Loucy (cell line): ENCODE results near the gene SHC1.

ENCODE experiments used
- H2AFZ ChIP-seq: fragments of 200-600 bp; sonication (generic); 2 replicates; pipeline ENCODE4 v1.6.0; 2016; ENCODE audit warnings: antibody characterized with exemption, mild to moderate bottlenecking, low read length, moderate library complexity
- H3F3A ChIP-seq: fragments of 200-600 bp; 2 replicates; pipeline ENCODE4 v1.6.0; 2016; ENCODE audit warnings: antibody characterized with exemption, low read depth, mild to moderate bottlenecking
- H3K27me3 ChIP-seq: fragments of 200-600 bp; sonication (generic); 2 replicates; pipeline ENCODE4 v1.6.1; 2014; ENCODE audit warnings: low read length, mild to moderate bottlenecking; ENCODE audit not compliant: insufficient read depth, poor library complexity, severe bottlenecking
- H3K36me3 ChIP-seq: fragments of 200-600 bp; sonication (generic); 2 replicates; pipeline ENCODE4 v1.6.1; 2016; ENCODE audit warnings: low read length; ENCODE audit not compliant: insufficient read depth
- H3K4me1 ChIP-seq: fragments of 200-600 bp; sonication (generic); 2 replicates; pipeline ENCODE4 v1.5.1; 2014; ENCODE audit warnings: low read length, mild to moderate bottlenecking; ENCODE audit not compliant: insufficient read depth, poor library complexity, severe bottlenecking
- H3K4me2 ChIP-seq: fragments of 200-600 bp; sonication (generic); 2 replicates; pipeline ENCODE4 v1.6.0; 2014; ENCODE audit warnings: antibody characterized with exemption, low read length, low read depth, mild to moderate bottlenecking; ENCODE audit not compliant: poor library complexity, severe bottlenecking
- H3K4me3 ChIP-seq: fragments of 200-600 bp; sonication (generic); 2 replicates; pipeline ENCODE4 v1.5.1; 2014; ENCODE audit warnings: low read length, mild to moderate bottlenecking, mixed read lengths; ENCODE audit not compliant: poor library complexity, severe bottlenecking
- H3K79me2 ChIP-seq: fragments of 200-600 bp; sonication (generic); 2 replicates; pipeline ENCODE4 v1.6.1; 2014; ENCODE audit warnings: low read length; ENCODE audit not compliant: insufficient read depth
- H3K9ac ChIP-seq: fragments of 200-600 bp; sonication (generic); 2 replicates; pipeline ENCODE4 v1.6.0; 2014; ENCODE audit warnings: mild to moderate bottlenecking, low read depth, low read length, moderate library complexity; ENCODE audit not compliant: poor library complexity, severe bottlenecking
- H3K9me2 ChIP-seq: fragments of 200-600 bp; sonication (generic); replicated peaks from 2 replicates; pipeline ENCODE4 v1.6.1; 2016; ENCODE audit warnings: low read depth, low read length, mixed read lengths
- H3K9me3 ChIP-seq: fragments of 200-600 bp; sonication (generic); 2 replicates; pipeline ENCODE4 v1.6.1; 2014; ENCODE audit warnings: mild to moderate bottlenecking, antibody characterized with exemption, low read length, low read depth; ENCODE audit not compliant: insufficient read depth
- H4K20me1 ChIP-seq: fragments of 200-600 bp; sonication (generic); 2 replicates; pipeline ENCODE4 v1.6.0; 2014; ENCODE audit warnings: antibody characterized with exemption, low read length, mild to moderate bottlenecking; ENCODE audit not compliant: insufficient read depth, poor library complexity, severe bottlenecking
- EZH2phosphoT487 ChIP-seq: fragments of 200-600 bp; IDR thresholded peaks from 2 replicates; pipeline ENCODE4 v1.6.1; 2018; ENCODE audit warnings: antibody characterized with exemption, mild to moderate bottlenecking, moderate library complexity, borderline replicate concordance
- TF ChIP-seq, protein P1 (sequence below): fragments of 200-600 bp; sonication (generic); conservative IDR thresholded peaks from 2 replicates; pipeline ENCODE4 v1.5.1; 2014; ENCODE audit warnings: mild to moderate bottlenecking, antibody characterized with exemption, low read length

SHC1 gene

DNA sequence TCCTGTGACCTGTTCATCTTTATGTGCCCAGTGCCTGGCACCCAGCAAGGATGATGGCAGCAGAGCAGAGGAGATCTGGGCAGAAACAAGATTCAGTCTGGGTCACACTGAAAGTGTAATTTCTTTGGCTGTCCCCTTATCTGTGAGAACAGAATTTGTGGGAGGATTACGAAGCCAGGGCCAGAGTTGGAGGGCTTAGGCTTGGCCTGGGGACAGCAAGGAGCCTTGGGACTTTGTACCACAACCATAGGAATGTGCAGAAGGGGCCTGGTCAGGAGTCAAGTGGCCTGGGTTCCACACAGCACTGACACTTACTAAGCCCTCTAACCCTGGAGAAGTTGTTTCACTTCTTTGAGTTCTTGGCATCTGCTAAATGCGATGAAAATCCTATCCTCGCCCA is 46.9 kb downstream of the SHC1 start:
- Histone ChIP-seq H3K9me2 (no peaks in the 10 kb centered on the region), H3K4me2 (no peak overlapping the region), H3F3A (no peaks in the 10 kb centered on the region), H3K79me2 (no peaks in the 10 kb centered on the region), H3K9me3 (no peaks in the 10 kb centered on the region), H3K4me1 (peaks cover 26% of the 10 kb centered on the region), H3K27me3 (no peaks in the 10 kb centered on the region), H2AFZ (no peak overlapping the region), H4K20me1 (no peaks in the 10 kb centered on the region), H3K9ac (no peak overlapping the region), H3K4me3 (no peak overlapping the region), H3K36me3 (no peaks in the 10 kb centered on the region)
- TF ChIP-seq, protein P1, sequence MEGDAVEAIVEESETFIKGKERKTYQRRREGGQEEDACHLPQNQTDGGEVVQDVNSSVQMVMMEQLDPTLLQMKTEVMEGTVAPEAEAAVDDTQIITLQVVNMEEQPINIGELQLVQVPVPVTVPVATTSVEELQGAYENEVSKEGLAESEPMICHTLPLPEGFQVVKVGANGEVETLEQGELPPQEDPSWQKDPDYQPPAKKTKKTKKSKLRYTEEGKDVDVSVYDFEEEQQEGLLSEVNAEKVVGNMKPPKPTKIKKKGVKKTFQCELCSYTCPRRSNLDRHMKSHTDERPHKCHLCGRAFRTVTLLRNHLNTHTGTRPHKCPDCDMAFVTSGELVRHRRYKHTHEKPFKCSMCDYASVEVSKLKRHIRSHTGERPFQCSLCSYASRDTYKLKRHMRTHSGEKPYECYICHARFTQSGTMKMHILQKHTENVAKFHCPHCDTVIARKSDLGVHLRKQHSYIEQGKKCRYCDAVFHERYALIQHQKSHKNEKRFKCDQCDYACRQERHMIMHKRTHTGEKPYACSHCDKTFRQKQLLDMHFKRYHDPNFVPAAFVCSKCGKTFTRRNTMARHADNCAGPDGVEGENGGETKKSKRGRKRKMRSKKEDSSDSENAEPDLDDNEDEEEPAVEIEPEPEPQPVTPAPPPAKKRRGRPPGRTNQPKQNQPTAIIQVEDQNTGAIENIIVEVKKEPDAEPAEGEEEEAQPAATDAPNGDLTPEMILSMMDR: no peak
- TF ChIP-seq EZH2phosphoT487: no peak

DNA sequence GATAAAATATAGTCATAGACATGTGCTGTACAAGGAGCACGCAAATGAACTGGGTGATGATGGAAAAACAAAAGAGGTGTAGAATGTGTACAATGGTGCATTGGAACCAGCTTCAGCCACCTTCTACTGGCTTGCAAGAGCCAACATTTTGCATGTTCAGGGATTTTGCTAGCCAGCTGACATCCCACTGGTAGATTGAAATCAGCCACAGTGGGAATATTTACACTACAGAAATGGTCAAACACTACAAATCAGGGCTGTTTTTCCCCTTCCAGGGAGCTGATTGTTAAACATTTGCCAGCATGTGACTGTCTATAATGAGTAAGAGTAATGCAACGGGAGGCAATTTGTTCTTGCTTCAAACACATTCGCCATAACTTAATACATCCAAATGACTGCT is 57.3 kb downstream of the SHC1 start:
- TF ChIP-seq, protein P1: no peak
- TF ChIP-seq EZH2phosphoT487: no peak
- no peak overlapping the region for H2AFZ ChIP-seq
- H3K4me1 ChIP-seq: no peaks in the 10 kb centered on the region

GRCh38 chr1:154912755-154913154 is 57.8 kb downstream of the SHC1 start:
- H3K9me3 ChIP-seq: no peaks in the 10 kb centered on the region
- TF ChIP-seq EZH2phosphoT487: no peak
- TF ChIP-seq, protein P1: no peak
- H3K36me3 ChIP-seq: no peaks in the 10 kb centered on the region
- H3K4me1 ChIP-seq: no peaks in the 10 kb centered on the region
- no peaks in the 10 kb centered on the region for H4K20me1 ChIP-seq
- H3F3A ChIP-seq: no peaks in the 10 kb centered on the region
- H3K4me3 ChIP-seq: no peak overlapping the region
- H3K27me3 ChIP-seq: no peaks in the 10 kb centered on the region
- no peak overlapping the region for H3K4me2 ChIP-seq
- no peaks in the 10 kb centered on the region for H3K9me2 ChIP-seq
- H2AFZ ChIP-seq: no peak overlapping the region
- no peaks in the 10 kb centered on the region for H3K79me2 ChIP-seq
- no peak overlapping the region for H3K9ac ChIP-seq

More for the DNA sequence above, 57.3 kb downstream of the SHC1 start:
- no peak overlapping the region for H3K9ac ChIP-seq
- no peaks in the 10 kb centered on the region for H3K79me2 ChIP-seq
- no peaks in the 10 kb centered on the region for H4K20me1 ChIP-seq
- no peak overlapping the region for H3K4me3 ChIP-seq
- H3K4me2 ChIP-seq: no peak overlapping the region
- no peaks in the 10 kb centered on the region for H3K27me3 ChIP-seq
- H3F3A ChIP-seq: no peaks in the 10 kb centered on the region
- H3K9me3 ChIP-seq: no peaks in the 10 kb centered on the region
- H3K9me2 ChIP-seq: no peaks in the 10 kb centered on the region
- no peaks in the 10 kb centered on the region for H3K36me3 ChIP-seq
